GM12878 (cell line): ENCODE results near the gene FILIP1L. TPM values are rescaled to one million over a fixed set of nuclear protein-coding genes. Genes with fewer than 3 reads are reported as not detected.

ENCODE experiments used
- ATAC-seq: fragments of 200-7000 bp; cut with Tn5 transposase; 3 replicates; pipeline ENCODE4 v1.9.1; 2020; ENCODE audit warnings: mild to moderate bottlenecking, moderate library complexity
- BruUV-seq: library from RNA; stranded (reverse); fragments of 400-500 nt; replicated peaks from 2 replicates; lab custom pipeline; 2021; lab: Mats Ljungman, UMichigan
- CTCF ChIA-PET: fragments of 300-600 bp; sonication (Branson Sonifier 250); formaldehyde crosslinking; extraction: SDS; loops from one replicate; lab custom pipeline; 2021; ENCODE audit warnings: inconsistent platforms; lab: Yijun Ruan, JAX
- POLR2A ChIA-PET: fragments of 350-600 bp; formaldehyde crosslinking; extraction: SDS; loops from one replicate; lab custom pipeline; 2021; ENCODE audit warnings: inconsistent platforms; lab: Charles Lee
- RAD21 ChIA-PET: fragments of 300-600 bp; sonication (Branson Sonifier 250); formaldehyde crosslinking; loops from one replicate; lab custom pipeline; 2023; ENCODE audit warnings: antibody characterized with exemption; ENCODE audit not compliant: unreplicated experiment; lab: Charles Lee
- SMC1A ChIA-PET: fragments of 300-600 bp; sonication (Branson Sonifier 250); formaldehyde crosslinking; loops from one replicate; lab custom pipeline; 2023; ENCODE audit not compliant: unreplicated experiment, uncharacterized antibody; lab: Charles Lee
- DNase-seq: peaks from one replicate; pipeline ENCODE4 v3.0.0-alpha.2; 2011; ENCODE audit warnings: low read depth, low spot score
- FAIRE-seq: peaks from 3 replicates; lab custom pipeline; 2011; peaks lifted over from hg19 to GRCh38; lab: Jason Lieb, UNC
- H2AFZ ChIP-seq: 2 replicates; pipeline ENCODE4 v1.6.0; 2011; ENCODE audit warnings: low read depth, low read length, control low read depth; ENCODE audit not compliant: control insufficient read depth
- H3K27ac ChIP-seq: 2 replicates; pipeline ENCODE4 v1.5.1; 2011; ENCODE audit warnings: control low read depth; ENCODE audit not compliant: control insufficient read depth, insufficient read depth
- H3K27me3 ChIP-seq, 2 experiments: replicated peaks in 1 of 2; 2 replicates each; pipeline versions ENCODE4 v1.6.0 to v1.6.1; 2011; ENCODE audit warnings: low read length in 1 of 2; ENCODE audit not compliant: control insufficient read depth in 2 of 2, insufficient read depth in 2 of 2
- H3K36me3 ChIP-seq, 2 experiments: 2 replicates each; pipeline ENCODE4 v1.5.1; 2011; ENCODE audit warnings: low read length in 1 of 2; ENCODE audit not compliant: control insufficient read depth in 2 of 2, insufficient read depth in 2 of 2
- H3K4me1 ChIP-seq: 2 replicates; pipeline ENCODE4 v1.6.1; 2011; ENCODE audit warnings: mild to moderate bottlenecking, low read length, moderate library complexity, mixed read lengths; ENCODE audit not compliant: control insufficient read depth, insufficient read depth
- H3K4me2 ChIP-seq: 2 replicates; pipeline ENCODE4 v1.6.0; 2011; ENCODE audit warnings: control low read depth; ENCODE audit not compliant: control insufficient read depth, insufficient read depth
- H3K4me3 ChIP-seq: fragments of 200-600 bp; sonication (generic); 2 replicates; pipeline ENCODE4 v1.5.1; 2016
- H3K79me2 ChIP-seq: 2 replicates; pipeline ENCODE4 v1.6.0; 2011; ENCODE audit warnings: low read length; ENCODE audit not compliant: control insufficient read depth, insufficient read depth
- H3K9ac ChIP-seq: 2 replicates; pipeline ENCODE4 v1.8.0; 2011; ENCODE audit warnings: low read length, control low read depth, mixed read lengths; ENCODE audit not compliant: control insufficient read depth, insufficient read depth
- H3K9me3 ChIP-seq: replicated peaks from 3 replicates; pipeline ENCODE4 v1.5.1; 2011; ENCODE audit warnings: mild to moderate bottlenecking, low read length; ENCODE audit not compliant: control insufficient read depth, insufficient read depth
- H4K20me1 ChIP-seq: 2 replicates; pipeline ENCODE4 v1.6.0; 2011; ENCODE audit not compliant: control insufficient read depth, insufficient read depth
- NR2F1 ChIP-seq: fragments of 450-650 bp; conservative IDR thresholded peaks from 2 replicates; pipeline ENCODE4 v1.6.1; 2017; ENCODE audit warnings: mild to moderate bottlenecking
- ZBTB11 ChIP-seq: fragments of 450-650 bp; formaldehyde crosslinking; IDR thresholded peaks from 2 replicates; pipeline ENCODE4 v1.5.0; 2022; ENCODE audit warnings: mild to moderate bottlenecking, missing genetic modification characterization
- ZNF384 ChIP-seq: IDR thresholded peaks from 2 replicates; pipeline ENCODE4 v1.6.1; 2012; ENCODE audit warnings: low read depth, mild to moderate bottlenecking, low read length, improper control_type of control experiment, borderline replicate concordance
- WGBS: methylation state at CpG from one replicate; pipeline ENCODE4 v1.1.6; 2016; ENCODE audit warnings: low lambda C conversion rate; ENCODE audit not compliant: insufficient replicate concordance, insufficient coverage; ENCODE audit errors: missing lambda C conversion rate; 5-methylcytosine and 5-hydroxymethylcytosine counted together
- in situ Hi-C: fragments of 300-500 bp; cut with MboI; formaldehyde crosslinking; loops from 9 replicates; pipeline ENCODE4 v1.14.3; 2018; ENCODE audit warnings: mixed read lengths
- intact Hi-C: fragments of 100-400 bp; cut with micrococcal nuclease; formaldehyde crosslinking; loops from one replicate; pipeline ENCODE4 v1.14.2; 2022; ENCODE audit not compliant: unreplicated experiment
- polyA plus RNA-seq, 11 experiments: library from polyadenylated mRNA; depleted of rRNA in 4 of 11; unstranded in 6 of 11; stranded (reverse) in 5 of 11; fragments of >200 nt; fragmentation: Nextera tagmentation in 4 of 11; fragmentation: Illumina TruSeq in 1 of 11; extraction: Ambion mirVana in 4 of 11; extraction: Trizol in 1 of 11; gene quantifications; 1 replicate in 1 of 11; 2 replicates in 10 of 11; pipeline versions ENCODE4 v1.2.1 to v1.2.3, GENCODE V29; 2011 to 2016; ENCODE audit warnings: inconsistent platforms in 2 of 11, missing spikeins in 2 of 11, low read depth in 1 of 11
- total RNA-seq, 4 experiments: library from RNA; depleted of rRNA in 3 of 4; stranded (reverse); fragments of >200 nt in 3 of 4; fragmentation: Illumina TruSeq in 1 of 4; extraction: Trizol in 1 of 4; gene quantifications; 2 replicates each; pipeline versions ENCODE4 v1.2.1 to v1.2.3, GENCODE V29; 2013 to 2021

Gene FILIP1L
- total and polyA plus RNA-seq, 10 of the 15 experiments (the other 5 are each of a cell fraction or from before 2014, with no cell fraction given) = 0.24 to 6.1 (median 3.5) TPM

GRCh38 chr3:100003609-100004503 lies 110.4 kb downstream of the FILIP1L start:
- Histone ChIP-seq H3K9ac (no peak overlapping the region), H3K36me3 (no peaks in the 10 kb centered on the region), H3K4me1 (peaks cover 2% of the 10 kb centered on the region; the same call in 1 of the 2 replicates), H3K27ac (no peak overlapping the region), H3K4me3 (no peak overlapping the region), H2AFZ (no peak overlapping the region), H3K9me3 (no peaks in the 10 kb centered on the region), H3K79me2 (no peaks in the 10 kb centered on the region), H3K4me2 (no peak overlapping the region), H3K27me3 (no peaks in the 10 kb centered on the region), H4K20me1 (no peaks in the 10 kb centered on the region)
- TF ChIP-seq NR2F1 (no peak), ZNF384 (no peak), ZBTB11 (no peak)
- ChIA-PET SMC1A (interaction anchor here (1.0 kb wide), 1 partner anchor 12 kb away, joined by 3 read pairs; no protein-coding TSS in a partner anchor), CTCF (no interaction called here), POLR2A (no interaction called here), RAD21 (interaction anchor here (1.7 kb wide), 1 partner anchor 160 kb away, joined by 5 read pairs; no protein-coding TSS in a partner anchor)
- WGBS = 41% methylated on average over 4 of the region's 4 CpGs
- intact Hi-C loops (no loop called here), in situ Hi-C loops (no loop called here)
- DNase-seq (no peak), ATAC-seq (no peak; the same call in 2 of the 3 replicates), FAIRE-seq (peak; percentile 73)
- no TSS peak for BruUV-seq
